ENCODE measurements around the gene KLF7.

DNA sequence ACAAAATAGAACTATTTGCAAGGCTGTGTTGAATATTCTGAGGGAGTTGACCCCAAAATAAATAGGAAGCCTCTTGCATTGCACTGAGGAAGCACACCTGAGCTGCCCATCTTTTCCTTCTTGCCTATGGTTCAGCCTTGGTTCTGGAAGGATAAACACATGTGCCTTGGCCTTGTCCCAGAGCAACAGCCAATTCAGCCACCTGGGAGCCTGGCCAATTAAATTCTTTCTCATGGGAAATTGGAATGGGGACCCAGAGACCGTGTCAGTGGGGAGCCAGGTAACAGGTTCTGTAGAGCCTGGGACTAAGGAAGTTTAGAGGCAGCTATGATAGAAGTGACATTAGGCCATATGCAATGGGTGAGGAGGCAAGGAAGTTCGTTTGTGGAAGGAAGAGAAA is 99.6 kb downstream of the KLF7 start:
- TF ChIP-seq POLR2AphosphoS5 (IDR thresholded peaks at IDR 0.05; ENCODE audit: low read depth): no peak
- no peak for TF ChIP-seq CTCF (IDR thresholded peaks at IDR 0.05; ENCODE audit: insufficient read depth, low read length)
